ENCODE data around the gene ABCA13.

ABCA13 gene

DNA sequence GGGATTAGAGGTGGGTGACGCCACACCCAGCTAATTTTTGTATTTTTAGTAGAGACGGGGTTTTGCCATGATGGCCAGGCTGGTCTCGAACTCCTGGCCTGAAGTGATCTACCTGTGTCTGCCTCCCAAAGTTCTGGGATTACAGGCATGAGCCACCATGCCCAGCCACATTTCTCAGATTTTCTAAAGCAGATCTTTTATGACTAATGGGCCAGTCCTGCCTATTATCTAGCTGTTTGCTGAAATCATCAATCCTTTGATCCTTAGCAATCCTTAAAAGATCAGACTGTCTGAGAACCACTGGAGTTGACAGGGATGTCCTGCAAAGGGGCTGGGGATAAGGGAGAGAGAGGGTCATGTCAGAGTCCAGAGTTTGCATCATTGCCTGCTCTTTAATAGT, 21.2 kb upstream of the ABCA13 start:
- no peaks in the 10 kb centered on the region for H3K36me3 ChIP-seq
- no peak overlapping the region for H3K4me3 ChIP-seq (ENCODE audit: low read depth, low read length)
- H3K27me3 ChIP-seq (ENCODE audit: insufficient read depth, low read depth, severe bottlenecking) = no peaks in the 10 kb centered on the region
- TF ChIP-seq, protein P1, sequence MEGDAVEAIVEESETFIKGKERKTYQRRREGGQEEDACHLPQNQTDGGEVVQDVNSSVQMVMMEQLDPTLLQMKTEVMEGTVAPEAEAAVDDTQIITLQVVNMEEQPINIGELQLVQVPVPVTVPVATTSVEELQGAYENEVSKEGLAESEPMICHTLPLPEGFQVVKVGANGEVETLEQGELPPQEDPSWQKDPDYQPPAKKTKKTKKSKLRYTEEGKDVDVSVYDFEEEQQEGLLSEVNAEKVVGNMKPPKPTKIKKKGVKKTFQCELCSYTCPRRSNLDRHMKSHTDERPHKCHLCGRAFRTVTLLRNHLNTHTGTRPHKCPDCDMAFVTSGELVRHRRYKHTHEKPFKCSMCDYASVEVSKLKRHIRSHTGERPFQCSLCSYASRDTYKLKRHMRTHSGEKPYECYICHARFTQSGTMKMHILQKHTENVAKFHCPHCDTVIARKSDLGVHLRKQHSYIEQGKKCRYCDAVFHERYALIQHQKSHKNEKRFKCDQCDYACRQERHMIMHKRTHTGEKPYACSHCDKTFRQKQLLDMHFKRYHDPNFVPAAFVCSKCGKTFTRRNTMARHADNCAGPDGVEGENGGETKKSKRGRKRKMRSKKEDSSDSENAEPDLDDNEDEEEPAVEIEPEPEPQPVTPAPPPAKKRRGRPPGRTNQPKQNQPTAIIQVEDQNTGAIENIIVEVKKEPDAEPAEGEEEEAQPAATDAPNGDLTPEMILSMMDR (IDR thresholded peaks at IDR 0.05; ENCODE audit: low read depth, low read length) = no peak
- no peak overlapping the region for H3K27ac ChIP-seq
- no peak for DNase-seq
- H3K9me3 ChIP-seq (ENCODE audit: severe bottlenecking) = no peaks in the 10 kb centered on the region

DNA sequence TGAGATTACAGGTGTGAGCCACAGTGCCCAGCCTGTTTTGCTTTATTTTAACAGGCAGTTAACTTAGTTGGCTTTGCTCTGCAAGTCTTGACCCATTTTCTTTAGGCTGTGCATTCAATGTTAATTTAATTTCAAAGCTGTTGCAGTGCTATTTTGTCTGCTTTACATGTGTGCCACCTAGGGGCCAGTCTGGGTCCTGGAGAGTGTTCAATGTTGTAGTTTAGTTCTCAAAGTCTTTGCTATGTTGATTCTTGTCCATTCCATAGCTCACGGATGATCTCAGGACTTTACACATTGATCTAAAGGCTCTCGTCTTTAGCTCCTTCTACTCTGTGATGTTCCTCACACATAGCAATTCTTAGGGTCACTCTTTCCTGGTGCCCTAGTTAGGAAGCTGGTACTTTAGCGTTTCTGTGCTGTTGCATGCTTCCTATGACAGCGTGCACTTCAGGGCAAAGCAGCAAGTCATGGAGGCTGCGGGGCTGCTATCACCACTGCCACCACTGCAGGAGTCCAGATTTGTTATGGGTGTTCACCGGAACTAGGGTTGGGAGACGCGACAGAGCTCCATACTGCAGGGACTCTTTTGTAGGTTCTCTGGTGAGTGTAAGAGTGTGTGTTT, 16.4 kb upstream of the ABCA13 start:
- Histone ChIP-seq H3K36me3 (no peaks in the 10 kb centered on the region), H3K4me3 (ENCODE audit: low read depth, low read length) (no peak overlapping the region), H3K27ac (no peak overlapping the region), H3K27me3 (ENCODE audit: insufficient read depth, low read depth, severe bottlenecking) (no peaks in the 10 kb centered on the region), H3K9me3 (ENCODE audit: severe bottlenecking) (no peaks in the 10 kb centered on the region)
- DNase-seq = peak; percentile 43
- TF ChIP-seq, protein P1 (IDR thresholded peaks at IDR 0.05; ENCODE audit: low read depth, low read length) = peak; percentile 72

DNA sequence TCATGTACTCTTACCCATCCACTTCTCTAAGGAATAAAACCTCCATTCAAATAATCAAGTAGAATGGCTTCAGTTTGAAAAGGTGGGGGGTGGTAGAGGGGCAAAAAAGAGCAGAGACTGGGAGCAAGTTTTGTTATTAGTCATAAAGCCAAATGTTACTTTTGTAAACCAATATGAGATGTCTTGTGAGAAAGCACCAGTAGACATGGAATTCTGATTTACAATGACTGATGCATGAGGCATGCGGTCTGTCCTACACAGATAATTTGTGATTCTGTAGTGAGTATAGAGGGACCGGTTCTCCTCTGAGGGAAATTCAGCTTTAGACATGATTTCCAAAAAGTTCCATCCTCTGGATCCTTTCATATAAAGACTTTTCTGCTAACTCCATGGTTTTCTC, 12.9 kb upstream of the ABCA13 start:
- no peaks in the 10 kb centered on the region for H3K36me3 ChIP-seq
- no peak for DNase-seq
- peaks cover under 1% of the 10 kb centered on the region for H3K9me3 ChIP-seq (ENCODE audit: severe bottlenecking)
- TF ChIP-seq, protein P1 (IDR thresholded peaks at IDR 0.05; ENCODE audit: low read depth, low read length) = no peak
- no peak overlapping the region for H3K27ac ChIP-seq
- no peaks in the 10 kb centered on the region for H3K27me3 ChIP-seq (ENCODE audit: insufficient read depth, low read depth, severe bottlenecking)
- no peak overlapping the region for H3K4me3 ChIP-seq (ENCODE audit: low read depth, low read length)

DNA sequence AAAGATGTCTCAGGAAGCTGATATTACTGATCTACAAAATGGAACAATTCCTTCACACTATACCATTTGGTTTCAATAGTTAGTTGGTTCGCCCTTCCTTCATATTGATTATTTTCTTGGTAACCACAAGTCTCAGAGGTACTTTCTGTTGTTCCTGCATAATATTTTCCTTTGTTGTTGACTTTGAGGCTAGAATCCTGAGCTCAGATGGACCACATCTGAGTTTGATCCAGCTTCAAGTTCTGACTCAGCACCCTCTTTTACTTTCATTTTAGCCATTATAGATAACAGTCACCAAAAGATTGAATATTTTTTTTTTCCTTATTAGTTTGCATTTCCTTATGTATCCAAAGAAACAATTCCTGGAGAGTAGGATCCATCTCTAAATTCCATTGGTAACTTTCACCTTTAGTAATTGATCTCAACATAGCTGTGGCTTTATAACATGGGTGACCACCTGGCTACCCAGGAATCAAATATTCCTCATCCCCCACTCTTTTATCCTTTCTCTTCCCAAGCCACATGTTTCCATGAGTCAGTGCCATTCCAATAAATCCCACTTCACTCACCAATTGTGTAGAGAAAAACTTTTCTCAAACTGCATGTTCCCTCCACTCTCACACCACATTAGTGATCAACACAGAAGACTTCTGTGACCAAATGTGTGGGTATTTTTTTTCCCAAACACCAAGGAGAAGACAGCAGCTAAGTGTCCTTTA, 9.7 kb upstream of the ABCA13 start:
- Histone ChIP-seq H3K27ac (no peak overlapping the region), H3K4me3 (ENCODE audit: low read depth, low read length) (no peak overlapping the region), H3K9me3 (ENCODE audit: severe bottlenecking) (peaks cover 4% of the 10 kb centered on the region), H3K36me3 (no peaks in the 10 kb centered on the region), H3K27me3 (ENCODE audit: insufficient read depth, low read depth, severe bottlenecking) (no peaks in the 10 kb centered on the region)
- TF ChIP-seq, protein P1 (IDR thresholded peaks at IDR 0.05; ENCODE audit: low read depth, low read length) = no peak
- DNase-seq = no peak

DNA sequence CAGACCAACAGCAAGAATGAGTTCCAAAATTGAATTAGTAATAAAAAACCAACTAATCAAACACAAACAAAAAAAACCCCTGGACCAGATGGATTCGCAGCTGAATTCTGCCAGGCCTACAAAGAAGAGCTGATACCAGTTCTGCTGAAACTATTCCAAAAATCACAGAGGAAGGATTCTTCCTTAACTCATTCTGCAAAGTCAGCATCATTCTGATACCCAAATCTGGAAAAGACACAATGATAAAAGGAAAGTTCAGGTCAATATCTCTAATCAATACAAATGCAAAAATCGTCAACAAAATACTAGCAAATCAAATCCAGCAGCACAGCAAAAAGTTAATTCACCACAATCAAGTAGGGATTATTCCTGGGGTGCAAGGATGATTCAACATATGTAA, 6.1 kb upstream of the ABCA13 start:
- Histone ChIP-seq H3K4me3 (ENCODE audit: low read depth, low read length) (no peak overlapping the region), H3K36me3 (no peaks in the 10 kb centered on the region), H3K27ac (no peak overlapping the region), H3K27me3 (ENCODE audit: insufficient read depth, low read depth, severe bottlenecking) (no peaks in the 10 kb centered on the region), H3K9me3 (ENCODE audit: severe bottlenecking) (peaks cover 4% of the 10 kb centered on the region)
- no peak for DNase-seq
- TF ChIP-seq, protein P1 (IDR thresholded peaks at IDR 0.05; ENCODE audit: low read depth, low read length) = no peak

All from WERI-Rb-1 (cell line).